Measurements from ENCODE around the gene GOLGA1. TPM values are rescaled to one million over a fixed set of nuclear protein-coding genes. Genes with fewer than 3 reads are reported as not detected.

GOLGA1 gene
- total and polyA plus RNA-seq, 9 of the 15 experiments (the other 6 are each of a cell fraction or from before 2014, with no cell fraction given): 2.9 to 15.9 (median 8.5) TPM

DNA sequence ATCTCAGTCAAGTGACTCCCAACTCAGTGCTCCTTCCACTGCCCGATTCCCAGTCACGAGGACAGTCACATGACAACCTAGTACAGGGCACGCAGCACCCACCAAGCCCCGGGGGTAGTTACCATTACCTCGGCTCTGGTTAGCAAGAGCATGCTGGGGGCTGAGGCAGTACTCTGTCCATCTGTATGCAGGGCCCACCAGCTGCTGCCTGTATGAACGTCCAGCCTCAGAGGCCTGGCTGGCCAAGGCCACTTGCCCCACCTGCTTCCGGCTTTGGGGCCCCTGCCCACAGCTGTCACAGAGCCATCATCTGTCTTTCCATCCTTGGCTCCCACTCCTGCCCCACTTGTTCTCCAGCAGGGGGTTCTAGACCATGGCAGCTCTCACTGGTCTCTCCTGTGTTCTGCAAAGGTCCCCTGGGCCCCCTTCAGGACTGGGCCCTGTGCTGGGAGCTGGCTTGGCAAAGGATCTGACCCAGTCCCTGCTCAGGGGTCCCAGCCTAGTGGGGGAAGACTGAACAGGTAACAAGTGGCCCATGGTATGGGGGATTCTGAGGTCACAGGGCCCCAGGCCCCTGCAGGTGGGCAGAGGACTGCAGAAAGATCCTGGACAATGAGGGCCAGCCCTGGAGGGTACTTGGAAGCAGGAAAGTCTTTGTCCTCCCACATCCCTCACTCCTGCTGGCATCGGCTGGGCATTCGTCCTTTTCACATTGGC lies 82.4 kb downstream of the GOLGA1 start:
- Histone ChIP-seq H2AFZ (ENCODE audit: low read depth, low read length) (no peak overlapping the region), H3K4me1 (replicated peaks in 1 of 2; ENCODE audit: control insufficient read depth in 2 of 2, insufficient read depth in 2 of 2, low read length in 2 of 2) (peaks cover 19 to 62% of the 10 kb centered on the region in 2 experiments), H3K79me2 (ENCODE audit: control insufficient read depth, insufficient read depth, low read length) (peaks cover 55% of the 10 kb centered on the region), H4K20me1 (replicated peaks; ENCODE audit: control insufficient read depth, insufficient read depth, low read length) (peaks cover 51% of the 10 kb centered on the region), H3K9ac (ENCODE audit: insufficient read depth in 1 of 2, low read depth in 2 of 2, low read length in 2 of 2) (peak overlapping the region in 1 of 2 experiments; percentile 84; a peak in 2 of 4 replicates), H3K4me2 (ENCODE audit: insufficient read depth, low read length) (no peak overlapping the region), H3K36me3 (ENCODE audit: control insufficient read depth, insufficient read depth, low read length) (peaks cover 57% of the 10 kb centered on the region), H3K27me3 (ENCODE audit: control insufficient read depth in 2 of 2, insufficient read depth in 2 of 2, low read length in 2 of 2) (no peaks in the 10 kb centered on the region), H3K27ac (ENCODE audit: extremely low read depth, low read depth, low read length) (no peak overlapping the region), H3K4me3 (no peak overlapping the region), H3K9me1 (ENCODE audit: control insufficient read depth, insufficient read depth, low read length) (peaks cover 15% of the 10 kb centered on the region), H3K9me3 (replicated peaks; ENCODE audit: control insufficient read depth, insufficient read depth, low read depth, low read length) (no peaks in the 10 kb centered on the region; the same call in 1 of the 2 replicates)
- ATAC-seq (no peak), DNase-seq (ENCODE audit: extremely low read depth in 1 of 4, low spot score in 3 of 4) (no peak), FAIRE-seq (no peak)
- ChIA-PET CTCF (ENCODE audit: low intra/inter-chr PET ratio) (no interaction called here), POLR2A (interaction anchor here (0.6 to 3.5 kb wide), 14 partner anchors 8 to 1846 kb away, joined by 3 to 16 read pairs (median 4); partner anchors contain the start of gene SCAI)
- no TSS peak for BruUV-seq (replicated peaks)
- in situ Hi-C loops (cut with MboI) (no loop called here), intact Hi-C loops (cut with micrococcal nuclease) (loop anchor here (5.0 kb wide), 1 partner anchor 34 kb away; no protein-coding TSS in a partner anchor)
- 89% methylated on average over 9 of the region's 9 CpGs for WGBS (ENCODE audit: insufficient coverage, low coverage, missing lambda C conversion rate)
- no peak for TF ChIP-seq MED1 (CRISPR knock-in tag; IDR thresholded peaks at IDR 0.05; ENCODE audit: borderline replicate concordance)
- TF ChIP-seq RBFOX2 (IDR thresholded peaks at IDR 0.05; ENCODE audit: low read depth, low read length): peak; percentile 77
- no peak for TF ChIP-seq SIRT6 (IDR thresholded peaks at IDR 0.05; ENCODE audit: low read depth, low read length)
- TF ChIP-seq ZNF197 (CRISPR knock-in tag; IDR thresholded peaks at IDR 0.05; ENCODE audit: low read depth): no peak
- TF ChIP-seq, protein P1, sequence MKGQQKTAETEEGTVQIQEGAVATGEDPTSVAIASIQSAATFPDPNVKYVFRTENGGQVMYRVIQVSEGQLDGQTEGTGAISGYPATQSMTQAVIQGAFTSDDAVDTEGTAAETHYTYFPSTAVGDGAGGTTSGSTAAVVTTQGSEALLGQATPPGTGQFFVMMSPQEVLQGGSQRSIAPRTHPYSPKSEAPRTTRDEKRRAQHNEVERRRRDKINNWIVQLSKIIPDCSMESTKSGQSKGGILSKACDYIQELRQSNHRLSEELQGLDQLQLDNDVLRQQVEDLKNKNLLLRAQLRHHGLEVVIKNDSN (CRISPR knock-in tag; IDR thresholded peaks at IDR 0.05): peak; percentile 56; the same call in 1 of the 2 replicates
- no peak for TF ChIP-seq BRF1 (IDR thresholded peaks at IDR 0.05; ENCODE audit: borderline replicate concordance, extremely low read depth, insufficient read length)
- peak; percentile 49; the same call in 1 of the 2 replicates for TF ChIP-seq POLR2G (IDR thresholded peaks at IDR 0.05; ENCODE audit: low read depth, low read length)
- TF ChIP-seq, protein P2, sequence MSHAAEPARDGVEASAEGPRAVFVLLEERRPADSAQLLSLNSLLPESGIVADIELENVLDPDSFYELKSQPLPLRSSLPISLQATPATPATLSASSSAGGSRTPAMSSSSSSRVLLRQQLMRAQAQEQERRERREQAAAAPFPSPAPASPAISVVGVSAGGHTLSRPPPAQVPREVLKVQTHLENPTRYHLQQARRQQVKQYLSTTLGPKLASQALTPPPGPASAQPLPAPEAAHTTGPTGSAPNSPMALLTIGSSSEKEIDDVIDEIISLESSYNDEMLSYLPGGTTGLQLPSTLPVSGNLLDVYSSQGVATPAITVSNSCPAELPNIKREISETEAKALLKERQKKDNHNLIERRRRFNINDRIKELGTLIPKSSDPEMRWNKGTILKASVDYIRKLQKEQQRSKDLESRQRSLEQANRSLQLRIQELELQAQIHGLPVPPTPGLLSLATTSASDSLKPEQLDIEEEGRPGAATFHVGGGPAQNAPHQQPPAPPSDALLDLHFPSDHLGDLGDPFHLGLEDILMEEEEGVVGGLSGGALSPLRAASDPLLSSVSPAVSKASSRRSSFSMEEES (CRISPR knock-in tag; IDR thresholded peaks at IDR 0.05): peak; percentile 60
- TF ChIP-seq, protein P3, sequence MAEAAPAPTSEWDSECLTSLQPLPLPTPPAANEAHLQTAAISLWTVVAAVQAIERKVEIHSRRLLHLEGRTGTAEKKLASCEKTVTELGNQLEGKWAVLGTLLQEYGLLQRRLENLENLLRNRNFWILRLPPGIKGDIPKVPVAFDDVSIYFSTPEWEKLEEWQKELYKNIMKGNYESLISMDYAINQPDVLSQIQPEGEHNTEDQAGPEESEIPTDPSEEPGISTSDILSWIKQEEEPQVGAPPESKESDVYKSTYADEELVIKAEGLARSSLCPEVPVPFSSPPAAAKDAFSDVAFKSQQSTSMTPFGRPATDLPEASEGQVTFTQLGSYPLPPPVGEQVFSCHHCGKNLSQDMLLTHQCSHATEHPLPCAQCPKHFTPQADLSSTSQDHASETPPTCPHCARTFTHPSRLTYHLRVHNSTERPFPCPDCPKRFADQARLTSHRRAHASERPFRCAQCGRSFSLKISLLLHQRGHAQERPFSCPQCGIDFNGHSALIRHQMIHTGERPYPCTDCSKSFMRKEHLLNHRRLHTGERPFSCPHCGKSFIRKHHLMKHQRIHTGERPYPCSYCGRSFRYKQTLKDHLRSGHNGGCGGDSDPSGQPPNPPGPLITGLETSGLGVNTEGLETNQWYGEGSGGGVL (CRISPR knock-in tag; IDR thresholded peaks at IDR 0.05): no peak
- no peak for TF ChIP-seq STAT5B (CRISPR knock-in tag; IDR thresholded peaks at IDR 0.05)
- peak; percentile 11 for TF ChIP-seq PRPF4 (IDR thresholded peaks at IDR 0.05; ENCODE audit: insufficient read depth, low read depth, low read length, poor library complexity, severe bottlenecking)
- TF ChIP-seq CREBBP (IDR thresholded peaks at IDR 0.05; ENCODE audit: low read depth, low read length): no peak
- TF ChIP-seq GTF2F1 (IDR thresholded peaks at IDR 0.05; ENCODE audit: low read depth, low read length): no peak
- TF ChIP-seq, protein P4, sequence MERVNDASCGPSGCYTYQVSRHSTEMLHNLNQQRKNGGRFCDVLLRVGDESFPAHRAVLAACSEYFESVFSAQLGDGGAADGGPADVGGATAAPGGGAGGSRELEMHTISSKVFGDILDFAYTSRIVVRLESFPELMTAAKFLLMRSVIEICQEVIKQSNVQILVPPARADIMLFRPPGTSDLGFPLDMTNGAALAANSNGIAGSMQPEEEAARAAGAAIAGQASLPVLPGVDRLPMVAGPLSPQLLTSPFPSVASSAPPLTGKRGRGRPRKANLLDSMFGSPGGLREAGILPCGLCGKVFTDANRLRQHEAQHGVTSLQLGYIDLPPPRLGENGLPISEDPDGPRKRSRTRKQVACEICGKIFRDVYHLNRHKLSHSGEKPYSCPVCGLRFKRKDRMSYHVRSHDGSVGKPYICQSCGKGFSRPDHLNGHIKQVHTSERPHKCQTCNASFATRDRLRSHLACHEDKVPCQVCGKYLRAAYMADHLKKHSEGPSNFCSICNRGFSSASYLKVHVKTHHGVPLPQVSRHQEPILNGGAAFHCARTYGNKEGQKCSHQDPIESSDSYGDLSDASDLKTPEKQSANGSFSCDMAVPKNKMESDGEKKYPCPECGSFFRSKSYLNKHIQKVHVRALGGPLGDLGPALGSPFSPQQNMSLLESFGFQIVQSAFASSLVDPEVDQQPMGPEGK (CRISPR knock-in tag; IDR thresholded peaks at IDR 0.05; ENCODE audit: borderline replicate concordance): no peak
- no peak for TF ChIP-seq CHD2 (IDR thresholded peaks at IDR 0.05; ENCODE audit: low read depth, low read length)
